ENCODE results near the gene YIF1A. TPM values are rescaled to one million over a fixed set of nuclear protein-coding genes. Genes with fewer than 3 reads are reported as not detected.

YIF1A gene
- polyA plus RNA-seq, 1 of the 3 experiments (the other 2 are of a cell fraction): 123 TPM

DNA sequence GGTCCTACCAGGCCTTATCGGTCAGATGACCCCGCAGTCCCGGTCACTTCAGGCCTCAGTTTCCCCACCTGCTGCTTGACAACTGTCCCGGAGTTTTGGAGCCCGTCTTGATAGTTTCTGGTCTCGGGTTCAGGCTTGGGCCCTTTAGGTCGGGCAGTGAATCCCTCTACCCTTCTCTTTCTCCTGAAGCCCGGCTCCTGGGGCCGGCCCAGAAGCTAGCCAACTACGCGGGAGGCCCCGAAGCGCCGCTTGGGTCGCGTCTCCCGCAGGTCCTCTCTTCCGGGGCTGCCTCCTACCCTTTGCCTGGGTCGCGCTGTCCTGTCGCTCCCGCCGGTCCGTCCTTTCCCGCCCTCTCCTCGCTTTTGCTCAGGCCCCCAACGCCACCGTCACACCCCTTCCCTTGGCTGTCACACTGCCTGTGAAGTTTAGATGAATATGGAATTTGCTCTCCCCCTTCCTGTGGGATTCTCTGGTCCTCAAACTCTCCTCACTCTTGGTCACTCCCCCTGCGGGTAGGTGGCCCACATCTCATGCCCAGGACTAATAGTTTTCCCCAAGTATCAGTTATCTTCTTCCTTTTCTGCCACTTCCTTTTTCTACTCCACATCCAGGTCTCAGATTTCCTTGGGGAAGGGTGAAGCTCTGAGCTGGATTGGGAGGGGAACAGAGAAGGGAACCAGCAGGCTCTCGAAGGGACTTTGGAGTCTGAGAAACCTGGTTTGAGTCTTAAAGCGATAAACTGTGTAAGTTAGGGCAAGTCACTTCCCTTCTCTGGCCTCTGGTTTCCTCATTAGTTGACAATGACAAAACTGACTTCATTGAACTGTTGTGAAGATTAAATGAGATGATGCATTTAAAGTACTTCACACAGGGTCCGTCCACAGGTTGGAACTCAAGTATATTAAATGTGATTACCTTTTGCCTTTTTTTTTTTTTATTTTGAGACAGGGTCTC, 19.7 kb downstream of the YIF1A start:
- POLR2A ChIA-PET: interaction anchor here (1.1 to 1.8 kb wide), 2 partner anchors 8 to 22 kb away, joined by 3 to 4 read pairs; partner anchors contain the start of gene TMEM151A
- Histone ChIP-seq H3K9me3 (no peaks in the 10 kb centered on the region), H3K27ac (ENCODE audit: low read depth in 2 of 2, low read length in 1 of 2) (peak overlapping the region; percentile 84 to 97), H3K9me2 (no peaks in the 10 kb centered on the region), H3K36me3 (replicated peaks in 1 of 2; ENCODE audit: control insufficient read depth in 1 of 2, insufficient read depth in 2 of 2, low read length in 1 of 2) (peaks cover 26 to 46% of the 10 kb centered on the region in 2 experiments), H3K9ac (peak overlapping the region; percentile 87), H3F3A (replicated peaks; ENCODE audit: insufficient read depth) (peaks cover 23% of the 10 kb centered on the region), H3K4me2 (peak overlapping the region; percentile 96), H3K4me3 (ENCODE audit: low read depth in 2 of 2, low read length in 1 of 2) (peak overlapping the region; percentile 85 to 89), H4K20me1 (ENCODE audit: insufficient read depth) (no peaks in the 10 kb centered on the region; the same call in 1 of the 2 replicates), H3K4me1 (ENCODE audit: control insufficient read depth in 1 of 2, insufficient read depth in 2 of 2, low read depth in 1 of 2, low read length in 1 of 2) (peaks cover 11 to 14% of the 10 kb centered on the region in 2 experiments; a peak in 2 of 4 replicates), H2AFZ (ENCODE audit: low read depth) (no peak overlapping the region), H3K27me3 (ENCODE audit: insufficient read depth) (no peaks in the 10 kb centered on the region), H3K79me2 (ENCODE audit: insufficient read depth) (peaks cover 34% of the 10 kb centered on the region)
- WGBS (ENCODE audit: low lambda C conversion rate): 4% methylated on average over 29 of the region's 32 CpGs
- peak; percentile 58 for DNase-seq
- CTCF ChIA-PET: interaction anchor here (1.3 to 9.4 kb wide), 4 partner anchors 11 to 48 kb away, joined by 4 to 111 read pairs (median 16); partner anchors contain the start of gene CNIH2
- TF ChIP-seq CHD2 (IDR thresholded peaks at IDR 0.05; ENCODE audit: low read length, partially characterized antibody): no peak
- TF ChIP-seq GABPA (IDR thresholded peaks at IDR 0.05; ENCODE audit: low read depth): no peak
- TF ChIP-seq CTCF (IDR thresholded peaks at IDR 0.05): peak; percentile 34
- TF ChIP-seq MXI1 (IDR thresholded peaks at IDR 0.05; ENCODE audit: low read depth, low read length): 0 out of 2 replicates have a peak, but pooled peaks have one; percentile 21
- TF ChIP-seq, protein P1, sequence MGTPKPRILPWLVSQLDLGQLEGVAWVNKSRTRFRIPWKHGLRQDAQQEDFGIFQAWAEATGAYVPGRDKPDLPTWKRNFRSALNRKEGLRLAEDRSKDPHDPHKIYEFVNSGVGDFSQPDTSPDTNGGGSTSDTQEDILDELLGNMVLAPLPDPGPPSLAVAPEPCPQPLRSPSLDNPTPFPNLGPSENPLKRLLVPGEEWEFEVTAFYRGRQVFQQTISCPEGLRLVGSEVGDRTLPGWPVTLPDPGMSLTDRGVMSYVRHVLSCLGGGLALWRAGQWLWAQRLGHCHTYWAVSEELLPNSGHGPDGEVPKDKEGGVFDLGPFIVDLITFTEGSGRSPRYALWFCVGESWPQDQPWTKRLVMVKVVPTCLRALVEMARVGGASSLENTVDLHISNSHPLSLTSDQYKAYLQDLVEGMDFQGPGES (IDR thresholded peaks at IDR 0.05; ENCODE audit: low read depth, low read length): no peak
- TF ChIP-seq USF1 (IDR thresholded peaks at IDR 0.05; ENCODE audit: borderline replicate concordance, low read depth): no peak

- Histone ChIP-seq H3K36me3 (replicated peaks in 1 of 2; ENCODE audit: control insufficient read depth in 1 of 2, insufficient read depth in 2 of 2, low read length in 1 of 2) (peaks cover 18 to 45% of the 10 kb centered on the region in 2 experiments), H3K4me1 (ENCODE audit: control insufficient read depth in 1 of 2, insufficient read depth in 2 of 2, low read depth in 1 of 2, low read length in 1 of 2) (peaks cover 11 to 14% of the 10 kb centered on the region in 2 experiments; a peak in 2 of 4 replicates), H3K27ac (ENCODE audit: low read depth in 2 of 2, low read length in 1 of 2) (peak within 1 kb of the TSS; percentile 84 to 97), H3K9ac (peak within 1 kb of the TSS; percentile 87), H3K9me3 (no peaks in the 10 kb centered on the region), H3K9me2 (no peaks in the 10 kb centered on the region), H3K27me3 (ENCODE audit: insufficient read depth) (no peaks in the 10 kb centered on the region), H3F3A (replicated peaks; ENCODE audit: insufficient read depth) (peaks cover 17% of the 10 kb centered on the region), H3K4me2 (peak within 1 kb of the TSS; percentile 96), H2AFZ (ENCODE audit: low read depth) (peak within 1 kb of the TSS; percentile 35), H4K20me1 (ENCODE audit: insufficient read depth) (no peaks in the 10 kb centered on the region; the same call in 1 of the 2 replicates), H3K4me3 (ENCODE audit: low read depth in 2 of 2, low read length in 1 of 2) (peak within 1 kb of the TSS; percentile 85 to 89), H3K79me2 (ENCODE audit: insufficient read depth) (peaks cover 34% of the 10 kb centered on the region)
- 0% methylated on average over 11 of the region's 64 CpGs for WGBS (ENCODE audit: low lambda C conversion rate)
- ChIA-PET CTCF (interaction anchor here (0.9 to 9.4 kb wide), 9 partner anchors 12 to 200 kb away, joined by 3 to 111 read pairs (median 4); partner anchors contain the start of genes CNIH2 and RIN1), POLR2A (interaction anchor here (1.0 to 2.3 kb wide), 8 partner anchors 10 to 67 kb away, joined by 3 to 8 read pairs (median 6); partner anchors contain the start of genes RIN1, TMEM151A and YIF1A)
- DNase-seq: peak; percentile 96
- TF ChIP-seq TCF12 (IDR thresholded peaks at IDR 0.05) (no peak), PBX3 (IDR thresholded peaks at IDR 0.05) (peak; percentile 22; the same call in 1 of the 2 replicates), NRF1 (IDR thresholded peaks at IDR 0.05; ENCODE audit: low read depth, low read length) (peak; percentile 97), MXI1 (IDR thresholded peaks at IDR 0.05; ENCODE audit: low read depth, low read length) (peak; percentile 74; the same call in 1 of the 2 replicates), CHD2 (IDR thresholded peaks at IDR 0.05; ENCODE audit: low read length, partially characterized antibody) (peak; percentile 60), ELF1 (IDR thresholded peaks at IDR 0.05) (peak; percentile 25; the same call in 1 of the 2 replicates), REST (IDR thresholded peaks at IDR 0.05; ENCODE audit: low read depth, low read length) (0 out of 2 replicates have a peak, but pooled peaks have one; percentile 13), YY1 (IDR thresholded peaks at IDR 0.05; ENCODE audit: low read depth) (peak; percentile 90)
These were observed 20.5 kb downstream of the YIF1A start, which contains the start of gene RAB1B for GRCh38 chr11:66268244-66268951. TSS of gene RAB1B (plus strand) at chr11:66268639. CDS start at chr11:66268680, 41 bp downstream.

Measured in SK-N-SH (cell line).